A549 (cell line): ENCODE measurements around the gene RIC3. TPM values are rescaled to one million over a fixed set of nuclear protein-coding genes. Genes with fewer than 3 reads are reported as not detected.

ENCODE experiments used
- ATAC-seq, 2 experiments: fragments of 200-7000 bp in 1 of 2; fragments of >200 bp in 1 of 2; cut with Nextera tagmentation in 1 of 2; cut with Tn5 transposase in 1 of 2; 3 replicates each; pipeline versions ENCODE4 v1.8.0 to v1.9.1; 2018 to 2020; ENCODE audit warnings: mild to moderate bottlenecking in 1 of 2, moderate library complexity in 1 of 2
- CTCF ChIA-PET: fragments of 300-600 bp; sonication (Branson Sonifier 250); formaldehyde crosslinking; extraction: SDS; loops from one replicate; lab custom pipeline; 2021; ENCODE audit warnings: antibody characterized with exemption, inconsistent platforms; lab: Yijun Ruan, JAX
- POLR2A ChIA-PET: fragments of 350-600 bp; formaldehyde crosslinking; extraction: SDS; loops from one replicate; lab custom pipeline; 2021; ENCODE audit warnings: antibody characterized with exemption, inconsistent platforms; lab: Yijun Ruan, JAX
- DNase-seq, 2 experiments: peaks; one replicate each; pipeline versions ENCODE4 v3.0.0 to v3.0.0-alpha.2; 2011 to 2016; ENCODE audit warnings: low read depth in 1 of 2, low spot score in 1 of 2
- FAIRE-seq: peaks from 2 replicates; lab custom pipeline; 2011; peaks lifted over from hg19 to GRCh38; lab: Jason Lieb, UNC
- H3K27ac ChIP-seq, 2 experiments: fragments of >200 bp; sonication (Bioruptor Twin); formaldehyde crosslinking; 3 replicates each; pipeline ENCODE4 v1.5.1; 2016 to 2017
- H3K4me1 ChIP-seq: fragments of >200 bp; sonication (Bioruptor Twin); formaldehyde crosslinking; 3 replicates; pipeline ENCODE4 v1.6.1; 2016
- H3K4me2 ChIP-seq: fragments of >200 bp; sonication (Bioruptor Twin); formaldehyde crosslinking; 3 replicates; pipeline ENCODE4 v1.6.1; 2016
- H3K4me3 ChIP-seq: fragments of >200 bp; sonication (Bioruptor Twin); formaldehyde crosslinking; 3 replicates; pipeline ENCODE4 v1.5.1; 2016
- H3K9me3 ChIP-seq: fragments of >200 bp; sonication (Bioruptor Twin); formaldehyde crosslinking; 3 replicates; pipeline ENCODE4 v1.6.1; 2016
- BHLHE40 ChIP-seq: IDR thresholded peaks from 2 replicates; pipeline ENCODE4 v1.6.1; 2012; ENCODE audit warnings: low read depth, low read length, inconsistent platforms
- CBX2 ChIP-seq: fragments of 200-600 bp; sonication (generic); IDR thresholded peaks from 2 replicates; pipeline ENCODE4 v1.6.1; 2016; ENCODE audit warnings: low read depth, mild to moderate bottlenecking, borderline replicate concordance
- CEBPB ChIP-seq, 2 experiments: fragments of >200 bp in 1 of 2; sonication (Bioruptor Twin) in 1 of 2; formaldehyde crosslinking in 1 of 2; IDR thresholded peaks; 2 replicates each; pipeline ENCODE4 v1.6.1; 2012 to 2016
- CTCF ChIP-seq: fragments of >200 bp; sonication (Bioruptor Twin); formaldehyde crosslinking; IDR thresholded peaks from 3 replicates; pipeline ENCODE4 v1.5.1; 2016
- EHF ChIP-seq: fragments of 250-450 bp; sonication (Bioruptor Pico); IDR thresholded peaks from 2 replicates; pipeline ENCODE4 v1.5.0; 2020; ENCODE audit warnings: mild to moderate bottlenecking
- ESRRA ChIP-seq: fragments of 150-350 bp; IDR thresholded peaks from 2 replicates; pipeline ENCODE4 v1.6.1; 2014; ENCODE audit warnings: mild to moderate bottlenecking, low read length, borderline replicate concordance
- FOSL2 ChIP-seq, 2 experiments: fragments of 450-650 bp in 1 of 2; fragments of >200 bp in 1 of 2; sonication (Bioruptor Twin) in 1 of 2; formaldehyde crosslinking; IDR thresholded peaks; 2 replicates each; pipeline versions ENCODE4 v1.5.0 to v1.6.1; 2016 to 2020; ENCODE audit warnings: mild to moderate bottlenecking in 1 of 2, moderate library complexity in 1 of 2
- FOXS1 ChIP-seq: fragments of 250-450 bp; sonication (Bioruptor Pico); IDR thresholded peaks from 2 replicates; pipeline ENCODE4 v1.5.0; 2020; ENCODE audit warnings: mild to moderate bottlenecking, moderate library complexity
- GATA3 ChIP-seq: IDR thresholded peaks from 2 replicates; pipeline ENCODE4 v1.6.1; 2012; ENCODE audit warnings: borderline replicate concordance
- HOXA7 ChIP-seq: fragments of 250-450 bp; sonication (Bioruptor Pico); IDR thresholded peaks from 2 replicates; pipeline ENCODE4 v1.5.0; 2020; ENCODE audit warnings: mild to moderate bottlenecking, moderate library complexity
- JUN ChIP-seq, 2 experiments: fragments of >200 bp; sonication (Bioruptor Twin); formaldehyde crosslinking; IDR thresholded peaks; 2 replicates in 1 of 2; 3 replicates in 1 of 2; pipeline ENCODE4 v1.6.1; 2016 to 2017
- JUNB ChIP-seq: fragments of >200 bp; sonication (Bioruptor Twin); formaldehyde crosslinking; IDR thresholded peaks from 2 replicates; pipeline ENCODE4 v1.6.1; 2016
- KDM1A ChIP-seq: fragments of 200-600 bp; sonication (generic); IDR thresholded peaks from 2 replicates; pipeline ENCODE4 v1.6.1; 2016; ENCODE audit warnings: low read depth, mild to moderate bottlenecking
- NFE2L2 ChIP-seq: fragments of 150-350 bp; conservative IDR thresholded peaks from 2 replicates; pipeline ENCODE4 v1.6.1; 2014; ENCODE audit warnings: low read length
- NR3C1 ChIP-seq: fragments of >200 bp; sonication (Bioruptor Twin); formaldehyde crosslinking; IDR thresholded peaks from 3 replicates; pipeline ENCODE4 v1.6.1; 2017
- POLR2AphosphoS2 ChIP-seq: conservative IDR thresholded peaks from 2 replicates; pipeline ENCODE4 v1.6.1; 2012; ENCODE audit warnings: low read length, improper control_type of control experiment, inconsistent platforms
- RCOR1 ChIP-seq: fragments of 150-350 bp; IDR thresholded peaks from 2 replicates; pipeline ENCODE4 v1.6.1; 2014; ENCODE audit warnings: antibody characterized with exemption, low read length, low read depth
- RFX5 ChIP-seq: fragments of 450-650 bp; IDR thresholded peaks from 2 replicates; pipeline ENCODE4 v1.7.1; 2014; ENCODE audit warnings: antibody characterized with exemption, mild to moderate bottlenecking, moderate library complexity
- RNF2 ChIP-seq: fragments of 200-600 bp; sonication (generic); IDR thresholded peaks from 2 replicates; pipeline ENCODE4 v1.6.1; 2016; ENCODE audit warnings: low read depth, mild to moderate bottlenecking, antibody characterized with exemption, moderate library complexity, borderline replicate concordance
- SMC3 ChIP-seq: fragments of >200 bp; sonication (Bioruptor Twin); formaldehyde crosslinking; IDR thresholded peaks from 3 replicates; pipeline ENCODE4 v1.6.1; 2018; ENCODE audit warnings: inconsistent platforms
- SREBF2 ChIP-seq: fragments of 450-650 bp; IDR thresholded peaks from 2 replicates; pipeline ENCODE4 v1.6.1; 2014; ENCODE audit warnings: mild to moderate bottlenecking, moderate library complexity
- TFCP2L1 ChIP-seq: fragments of 250-450 bp; sonication (Bioruptor Pico); IDR thresholded peaks from 2 replicates; pipeline ENCODE4 v1.5.0; 2021; ENCODE audit warnings: mild to moderate bottlenecking
- USF2 ChIP-seq: fragments of 450-650 bp; IDR thresholded peaks from 2 replicates; pipeline ENCODE4 v1.6.1; 2014; ENCODE audit warnings: antibody characterized with exemption
- ZC3H11A ChIP-seq: fragments of 450-650 bp; IDR thresholded peaks from 2 replicates; pipeline ENCODE4 v1.6.1; 2014; ENCODE audit warnings: antibody characterized with exemption, mild to moderate bottlenecking
- WGBS: methylation state at CpG from one replicate; pipeline ENCODE4 v1.1.6; 2017; ENCODE audit errors: missing lambda C conversion rate; 5-methylcytosine and 5-hydroxymethylcytosine counted together
- polyA plus RNA-seq, 4 experiments: library from polyadenylated mRNA; depleted of rRNA in 3 of 4; stranded (reverse); fragments of >200 nt; fragmentation: RNase III in 1 of 4; extraction: RNeasy Plus Mini Kit Qiagen cat#74134 plus additional on column Dnase treatment in 1 of 4; gene quantifications; 2 replicates in 3 of 4; 3 replicates in 1 of 4; pipeline ENCODE4 v1.2.3, GENCODE V29; 2011 to 2017

Gene RIC3
- polyA plus RNA-seq, 2 of the 4 experiments (the other 2 are of a cell fraction): 1.7 to 3.2 TPM

- no peak for DNase-seq
- no peak overlapping the region for H3K4me2 ChIP-seq
- CTCF ChIA-PET: interaction anchor here (1.2 to 5.3 kb wide), 4 partner anchors 10 to 78 kb away, joined by 3 to 62 read pairs (median 8); no protein-coding TSS in a partner anchor
- no peak for ATAC-seq
- no peak overlapping the region for H3K27ac ChIP-seq
- no peaks in the 10 kb centered on the region for H3K4me1 ChIP-seq
- TF ChIP-seq CBX2 (no peak), KDM1A (no peak), NR3C1 (no peak), BHLHE40 (no peak), JUNB (no peak), NFE2L2 (no peak), EHF (CRISPR knock-in tag) (no peak), TFCP2L1 (no peak), SREBF2 (no peak), RCOR1 (no peak), GATA3 (no peak), FOSL2 (IDR thresholded peaks at IDR 0.05) (no peak), FOSL2 (CRISPR knock-in tag; IDR thresholded peaks at IDR 0.05) (no peak)
- TF ChIP-seq, all 56 proteins: peak for 0
- 84% methylated on average over 4 of the region's 4 CpGs for WGBS
- no peak for FAIRE-seq
- H3K9me3 ChIP-seq: peaks cover 8% of the 10 kb centered on the region; the same call in 1 of the 3 replicates
- H3K4me3 ChIP-seq: no peak overlapping the region
- POLR2A ChIA-PET: no interaction called here
These were observed 58.4 kb downstream of the RIC3 start for GRCh38 chr11:8110396-8110795.

- ChIA-PET POLR2A (no interaction called here), CTCF (interaction anchor here (0.9 to 5.3 kb wide), 7 partner anchors 9 to 104 kb away, joined by 3 to 62 read pairs (median 4); no protein-coding TSS in a partner anchor)
- no peak overlapping the region for H3K4me3 ChIP-seq
- peaks cover 1% of the 10 kb centered on the region; the same call in 1 of the 3 replicates for H3K9me3 ChIP-seq
- FAIRE-seq: no peak
- no peak for TF ChIP-seq FOXS1 (CRISPR knock-in tag)
- TF ChIP-seq JUN (IDR thresholded peaks at IDR 0.05): no peak
- no peak for TF ChIP-seq HOXA7 (CRISPR knock-in tag)
- TF ChIP-seq RNF2: no peak
- no peak for TF ChIP-seq CTCF
- no peak for TF ChIP-seq POLR2AphosphoS2
- no peak for TF ChIP-seq CEBPB (IDR thresholded peaks at IDR 0.05)
- TF ChIP-seq USF2: no peak
- TF ChIP-seq ZC3H11A: no peak
- no peak for TF ChIP-seq SMC3
- peak in 1 of 2 experiments; percentile 30; a peak in 2 of 6 replicates for ATAC-seq
- no peak overlapping the region for H3K27ac ChIP-seq
- H3K4me1 ChIP-seq: no peaks in the 10 kb centered on the region
- no peak overlapping the region for H3K4me2 ChIP-seq
- no peak for DNase-seq
These were observed 59.1 kb downstream of the RIC3 start for GRCh38 chr11:8109675-8110074.

- 71% methylated on average over 2 of the region's 2 CpGs for WGBS
- no peak for FAIRE-seq
- ChIA-PET CTCF (interaction anchor here (1.5 to 5.3 kb wide), 5 partner anchors 8 to 102 kb away, joined by 3 to 62 read pairs (median 13); no protein-coding TSS in a partner anchor), POLR2A (no interaction called here)
- Histone ChIP-seq H3K4me3 (no peak overlapping the region), H3K4me2 (no peak overlapping the region), H3K9me3 (no peaks in the 10 kb centered on the region), H3K27ac (no peak overlapping the region), H3K4me1 (no peaks in the 10 kb centered on the region)
- TF ChIP-seq RFX5 (no peak), ESRRA (no peak)
- ATAC-seq: no peak
- DNase-seq: no peak
These were observed 60.4 kb downstream of the RIC3 start for GRCh38 chr11:8108421-8108820.
